ENCODE data around the gene ADO.

DNA sequence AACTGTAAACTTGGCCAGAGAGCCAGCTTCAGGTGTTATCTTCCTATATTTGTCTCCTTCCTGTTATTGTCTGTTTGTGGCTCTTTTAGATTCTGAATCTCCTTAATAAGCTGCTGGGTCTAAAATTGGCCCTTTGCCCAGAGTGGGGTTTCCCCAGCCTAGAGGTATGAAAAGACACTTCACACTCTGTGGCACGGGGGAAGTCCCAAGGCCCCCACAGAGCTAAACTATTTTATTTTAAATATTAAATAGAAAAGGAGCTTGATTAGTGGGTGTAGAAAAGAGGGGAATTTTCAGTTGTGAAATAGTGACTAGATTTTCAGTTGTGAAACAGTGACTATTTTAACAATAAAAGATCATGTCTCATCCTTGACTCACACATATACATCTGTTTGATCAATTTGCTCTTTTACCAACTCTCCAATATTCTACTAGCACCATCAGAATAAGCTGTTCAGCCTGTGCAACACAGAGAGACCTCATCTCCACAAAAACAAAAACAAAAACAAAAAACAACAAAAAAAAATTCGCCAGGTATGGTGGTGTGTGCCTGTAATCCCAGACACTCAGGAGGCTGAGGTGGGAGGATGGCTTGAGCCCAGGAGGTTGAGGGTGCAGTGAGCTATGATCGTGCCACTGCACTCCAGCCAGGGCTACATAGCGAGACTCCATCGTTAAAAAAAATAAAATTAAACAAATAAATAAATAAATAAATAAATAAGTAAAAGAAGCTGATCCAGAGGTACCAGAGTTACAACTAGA is 24.9 kb upstream of the ADO start:
- TF ChIP-seq, protein P1, sequence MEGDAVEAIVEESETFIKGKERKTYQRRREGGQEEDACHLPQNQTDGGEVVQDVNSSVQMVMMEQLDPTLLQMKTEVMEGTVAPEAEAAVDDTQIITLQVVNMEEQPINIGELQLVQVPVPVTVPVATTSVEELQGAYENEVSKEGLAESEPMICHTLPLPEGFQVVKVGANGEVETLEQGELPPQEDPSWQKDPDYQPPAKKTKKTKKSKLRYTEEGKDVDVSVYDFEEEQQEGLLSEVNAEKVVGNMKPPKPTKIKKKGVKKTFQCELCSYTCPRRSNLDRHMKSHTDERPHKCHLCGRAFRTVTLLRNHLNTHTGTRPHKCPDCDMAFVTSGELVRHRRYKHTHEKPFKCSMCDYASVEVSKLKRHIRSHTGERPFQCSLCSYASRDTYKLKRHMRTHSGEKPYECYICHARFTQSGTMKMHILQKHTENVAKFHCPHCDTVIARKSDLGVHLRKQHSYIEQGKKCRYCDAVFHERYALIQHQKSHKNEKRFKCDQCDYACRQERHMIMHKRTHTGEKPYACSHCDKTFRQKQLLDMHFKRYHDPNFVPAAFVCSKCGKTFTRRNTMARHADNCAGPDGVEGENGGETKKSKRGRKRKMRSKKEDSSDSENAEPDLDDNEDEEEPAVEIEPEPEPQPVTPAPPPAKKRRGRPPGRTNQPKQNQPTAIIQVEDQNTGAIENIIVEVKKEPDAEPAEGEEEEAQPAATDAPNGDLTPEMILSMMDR (IDR thresholded peaks at IDR 0.05), result no peak
- no peak for TF ChIP-seq POLR2A (IDR thresholded peaks at IDR 0.05)
